Measurements from ENCODE around the gene SPATA20.

GRCh38 chr17:50498021-50498874 is 48.7 kb upstream of the SPATA20 start:
- TF ChIP-seq GTF2F1 (IDR thresholded peaks at IDR 0.05; ENCODE audit: borderline replicate concordance, low read depth, low read length) = no peak
- TF ChIP-seq NANOG (IDR thresholded peaks at IDR 0.05; ENCODE audit: insufficient read depth, low read depth, low read length, poor library complexity, severe bottlenecking) = no peak
- no peak for TF ChIP-seq POLR2AphosphoS5 (IDR thresholded peaks at IDR 0.05; ENCODE audit: low read depth, low read length)
- TF ChIP-seq CTCF (IDR thresholded peaks at IDR 0.05; ENCODE audit: control extremely low read depth in 1 of 3, insufficient read depth in 1 of 3, low read depth in 1 of 3, low read length in 3 of 3) = no peak
- TF ChIP-seq JUN (IDR thresholded peaks at IDR 0.05; ENCODE audit: low read depth, low read length) = no peak
- TF ChIP-seq SIRT6 (IDR thresholded peaks at IDR 0.05; ENCODE audit: low read length) = no peak
- TF ChIP-seq TCF12 (IDR thresholded peaks at IDR 0.05; ENCODE audit: low read depth, low read length) = no peak
- no peak for TF ChIP-seq JUND (IDR thresholded peaks at IDR 0.05; ENCODE audit: low read length)
- TF ChIP-seq SIX5 (IDR thresholded peaks at IDR 0.05; ENCODE audit: low read depth, low read length) = no peak
- no peak for TF ChIP-seq SP1 (IDR thresholded peaks at IDR 0.05; ENCODE audit: low read depth, low read length)
- TF ChIP-seq, protein P1, sequence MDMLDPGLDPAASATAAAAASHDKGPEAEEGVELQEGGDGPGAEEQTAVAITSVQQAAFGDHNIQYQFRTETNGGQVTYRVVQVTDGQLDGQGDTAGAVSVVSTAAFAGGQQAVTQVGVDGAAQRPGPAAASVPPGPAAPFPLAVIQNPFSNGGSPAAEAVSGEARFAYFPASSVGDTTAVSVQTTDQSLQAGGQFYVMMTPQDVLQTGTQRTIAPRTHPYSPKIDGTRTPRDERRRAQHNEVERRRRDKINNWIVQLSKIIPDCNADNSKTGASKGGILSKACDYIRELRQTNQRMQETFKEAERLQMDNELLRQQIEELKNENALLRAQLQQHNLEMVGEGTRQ (IDR thresholded peaks at IDR 0.05; ENCODE audit: low read length) = no peak
- TF ChIP-seq TAF1 (IDR thresholded peaks at IDR 0.05; ENCODE audit: low read depth, low read length) = no peak
